Measurements from ENCODE around the gene COL23A1. TPM values are rescaled to one million over a fixed set of nuclear protein-coding genes. Genes with fewer than 3 reads are reported as not detected.
A peak's percentile ranks its signal among the peaks of the same experiment; 100 is the strongest.

The COL23A1 gene
- polyA plus RNA-seq, 3 donors, result 0.11 to 0.21 TPM; not detected in 1

GRCh38 chr5:178474562-178475184, 115.5 kb downstream of the COL23A1 start:
- peaks cover 57 to 67% of the 10 kb centered on the region in 2 donors for H3K4me1 ChIP-seq (ENCODE audit: control insufficient read depth in 1 of 2, insufficient read depth in 2 of 2, low read length in 2 of 2)
- DNase-seq, result no peak
- H3K9me3 ChIP-seq (replicated peaks in 1 of 2; ENCODE audit: control insufficient read depth in 1 of 2, insufficient read depth in 1 of 2, low read length in 2 of 2), result no peaks in the 10 kb centered on the region
- Mint-ChIP-seq H3K27me3 (ENCODE audit: low read depth in 3 of 3) (peaks cover 0 to 5% (median 1%) of the 10 kb centered on the region in 3 donors), H3K36me3 (peaks cover 0 to 2% of the 10 kb centered on the region in 2 donors), H3K4me1 (peaks cover 63% of the 10 kb centered on the region), H3K4me3 (no peak overlapping the region), H3K9me3 (no peaks in the 10 kb centered on the region), H3K27ac (peak overlapping the region in 1 of 7 donors; percentile 58)
- no peak overlapping the region for H3K27ac ChIP-seq (ENCODE audit: low read depth in 1 of 2, low read length in 2 of 2)
- H3K4me3 ChIP-seq (replicated peaks in 1 of 3; ENCODE audit: low read depth in 2 of 3, low read length in 3 of 3), result no peak overlapping the region
- no peaks in the 10 kb centered on the region for H3K27me3 ChIP-seq (ENCODE audit: control insufficient read depth in 2 of 2, insufficient read depth in 2 of 2, low read length in 2 of 2)
- intact Hi-C loops (cut with micrococcal nuclease), result no loop called here
- 100% methylated on average over 3 of the region's 7 CpGs for WGBS (ENCODE audit: insufficient coverage)
- H3K9ac ChIP-seq (ENCODE audit: insufficient read depth, low read length, poor library complexity, severe bottlenecking), result no peak overlapping the region
- no peaks in the 10 kb centered on the region for H4K20me1 ChIP-seq (ENCODE audit: insufficient read depth, low read length)
- TF ChIP-seq, protein P1, sequence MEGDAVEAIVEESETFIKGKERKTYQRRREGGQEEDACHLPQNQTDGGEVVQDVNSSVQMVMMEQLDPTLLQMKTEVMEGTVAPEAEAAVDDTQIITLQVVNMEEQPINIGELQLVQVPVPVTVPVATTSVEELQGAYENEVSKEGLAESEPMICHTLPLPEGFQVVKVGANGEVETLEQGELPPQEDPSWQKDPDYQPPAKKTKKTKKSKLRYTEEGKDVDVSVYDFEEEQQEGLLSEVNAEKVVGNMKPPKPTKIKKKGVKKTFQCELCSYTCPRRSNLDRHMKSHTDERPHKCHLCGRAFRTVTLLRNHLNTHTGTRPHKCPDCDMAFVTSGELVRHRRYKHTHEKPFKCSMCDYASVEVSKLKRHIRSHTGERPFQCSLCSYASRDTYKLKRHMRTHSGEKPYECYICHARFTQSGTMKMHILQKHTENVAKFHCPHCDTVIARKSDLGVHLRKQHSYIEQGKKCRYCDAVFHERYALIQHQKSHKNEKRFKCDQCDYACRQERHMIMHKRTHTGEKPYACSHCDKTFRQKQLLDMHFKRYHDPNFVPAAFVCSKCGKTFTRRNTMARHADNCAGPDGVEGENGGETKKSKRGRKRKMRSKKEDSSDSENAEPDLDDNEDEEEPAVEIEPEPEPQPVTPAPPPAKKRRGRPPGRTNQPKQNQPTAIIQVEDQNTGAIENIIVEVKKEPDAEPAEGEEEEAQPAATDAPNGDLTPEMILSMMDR (IDR thresholded peaks at IDR 0.05), result no peak
- H3K4me2 ChIP-seq (replicated peaks; ENCODE audit: extremely low read depth, low read length, poor library complexity, severe bottlenecking), result no peak overlapping the region
- no peaks in the 10 kb centered on the region for H3K36me3 ChIP-seq (replicated peaks in 1 of 2; ENCODE audit: control insufficient read depth in 1 of 2, insufficient read depth in 2 of 2, low read length in 2 of 2)
- peaks cover 32% of the 10 kb centered on the region for H3K79me2 ChIP-seq (ENCODE audit: insufficient read depth, low read length)
- H2AFZ ChIP-seq (ENCODE audit: insufficient read depth, low read depth, low read length, poor library complexity, severe bottlenecking), result no peak overlapping the region

GRCh38 chr5:178473854-178474253, 116.3 kb downstream of the COL23A1 start:
- no peaks in the 10 kb centered on the region for H4K20me1 ChIP-seq (ENCODE audit: insufficient read depth, low read length)
- H3K4me1 ChIP-seq (ENCODE audit: control insufficient read depth in 1 of 2, insufficient read depth in 2 of 2, low read length in 2 of 2), result peaks cover 60 to 70% of the 10 kb centered on the region in 2 donors
- no peaks in the 10 kb centered on the region for H3K9me3 ChIP-seq (replicated peaks in 1 of 2; ENCODE audit: control insufficient read depth in 1 of 2, insufficient read depth in 1 of 2, low read length in 2 of 2)
- H3K27me3 ChIP-seq (ENCODE audit: control insufficient read depth in 2 of 2, insufficient read depth in 2 of 2, low read length in 2 of 2), result no peaks in the 10 kb centered on the region
- peak in 2 of 3 donors; percentile 35 to 61 for DNase-seq
- H2AFZ ChIP-seq (ENCODE audit: insufficient read depth, low read depth, low read length, poor library complexity, severe bottlenecking), result peak overlapping the region; percentile 63
- no peak overlapping the region for H3K9ac ChIP-seq (ENCODE audit: insufficient read depth, low read length, poor library complexity, severe bottlenecking)
- Mint-ChIP-seq H3K27ac (peak overlapping the region in 4 of 7 donors; percentile 3 to 76 (median 71)), H3K27me3 (ENCODE audit: low read depth in 3 of 3) (peaks cover 0 to 5% (median 3%) of the 10 kb centered on the region in 3 donors), H3K4me1 (peaks cover 64% of the 10 kb centered on the region), H3K4me3 (peak overlapping the region; percentile 43 to 45), H3K36me3 (peaks cover 0 to 2% of the 10 kb centered on the region in 2 donors), H3K9me3 (peaks cover 0 to 2% (median 0%) of the 10 kb centered on the region in 7 donors)
- intact Hi-C loops (cut with micrococcal nuclease), result no loop called here
- H3K27ac ChIP-seq (ENCODE audit: low read depth in 1 of 2, low read length in 2 of 2), result no peak overlapping the region
- H3K4me2 ChIP-seq (replicated peaks; ENCODE audit: extremely low read depth, low read length, poor library complexity, severe bottlenecking), result peak overlapping the region; percentile 29
- TF ChIP-seq, protein P1 (IDR thresholded peaks at IDR 0.05), result no peak
- WGBS (ENCODE audit: insufficient coverage), result 8% methylated on average over 6 of the region's 7 CpGs
- no peak overlapping the region for H3K4me3 ChIP-seq (replicated peaks in 1 of 3; ENCODE audit: low read depth in 2 of 3, low read length in 3 of 3)
- no peaks in the 10 kb centered on the region for H3K36me3 ChIP-seq (replicated peaks in 1 of 2; ENCODE audit: control insufficient read depth in 1 of 2, insufficient read depth in 2 of 2, low read length in 2 of 2)
- H3K79me2 ChIP-seq (ENCODE audit: insufficient read depth, low read length), result peaks cover 30% of the 10 kb centered on the region
